ENCODE results near the gene FREM1. TPM values are rescaled to one million over a fixed set of nuclear protein-coding genes. Genes with fewer than 3 reads are reported as not detected.

The FREM1 gene
- total and polyA plus RNA-seq, 2 donors (not counting 1 experiment from before 2014, with no cell fraction given) = not detected

- Mint-ChIP-seq H3K27me3 (peaks cover 8% of the 10 kb centered on the region), H3K27ac (no peak overlapping the region), H3K4me1 (no peaks in the 10 kb centered on the region), H3K4me3 (no peak overlapping the region), H3K9me3 (ENCODE audit: insufficient read depth) (no peaks in the 10 kb centered on the region)
- intact Hi-C loops (cut with micrococcal nuclease) = no loop called here
- Histone ChIP-seq H3K79me2 (ENCODE audit: control insufficient read depth, insufficient read depth, low read length) (no peaks in the 10 kb centered on the region), H3K4me3 (ENCODE audit: control extremely low read depth in 1 of 5, extremely low read depth in 1 of 5, insufficient read depth in 1 of 5, low read depth in 2 of 5, low read length in 4 of 5) (no peak overlapping the region), H3K4me1 (ENCODE audit: control insufficient read depth in 2 of 2, insufficient read depth in 2 of 2, low read length in 2 of 2) (no peaks in the 10 kb centered on the region), H3K9me3 (ENCODE audit: control extremely low read depth in 1 of 3, control insufficient read depth in 2 of 3, insufficient read depth in 1 of 3, low read length in 2 of 3) (no peaks in the 10 kb centered on the region), H3K27me3 (replicated peaks in 1 of 4; ENCODE audit: control extremely low read depth in 1 of 4, control insufficient read depth in 3 of 4, insufficient read depth in 4 of 4, low read length in 3 of 4) (peaks cover 0 to 3% (median 0%) of the 10 kb centered on the region in 4 experiments), H3K36me3 (replicated peaks in 1 of 2; ENCODE audit: control extremely low read depth in 1 of 2, control insufficient read depth in 1 of 2, extremely low read depth in 1 of 2, insufficient read depth in 2 of 2, low read length in 1 of 2) (no peaks in the 10 kb centered on the region), H3K9ac (ENCODE audit: low read length) (no peak overlapping the region), H4K20me1 (ENCODE audit: control insufficient read depth, insufficient read depth, low read length, poor library complexity, severe bottlenecking) (no peaks in the 10 kb centered on the region), H2AFZ (ENCODE audit: insufficient read depth, low read depth, low read length, poor library complexity, severe bottlenecking) (no peak overlapping the region), H3K27ac (ENCODE audit: low read length in 2 of 2) (no peak overlapping the region), H3K4me2 (replicated peaks; ENCODE audit: low read depth, low read length, poor library complexity, severe bottlenecking) (no peak overlapping the region)
- CTCF ChIA-PET = no interaction called here
- WGBS (ENCODE audit: insufficient coverage) = 95% methylated on average over 3 of the region's 6 CpGs
- ATAC-seq (ENCODE audit: low read depth) = no peak
- POLR2A ChIA-PET = no interaction called here
- no peak for TF ChIP-seq CTCF (IDR thresholded peaks at IDR 0.05)
- TF ChIP-seq EZH2 (IDR thresholded peaks at IDR 0.05; ENCODE audit: borderline replicate concordance, insufficient read depth, low read depth, low read length, poor library complexity, severe bottlenecking) = no peak
- DNase-seq = no peak
Measured at GRCh38 chr9:14812806-14813205, 97.4 kb downstream of the FREM1 start.

- Mint-ChIP-seq H3K27ac (no peak overlapping the region), H3K9me3 (ENCODE audit: insufficient read depth) (no peaks in the 10 kb centered on the region), H3K4me1 (no peaks in the 10 kb centered on the region), H3K4me3 (no peak overlapping the region), H3K27me3 (peaks cover 8% of the 10 kb centered on the region)
- ATAC-seq (ENCODE audit: low read depth) = no peak
- Histone ChIP-seq H3K4me3 (ENCODE audit: control extremely low read depth in 1 of 5, extremely low read depth in 1 of 5, insufficient read depth in 1 of 5, low read depth in 2 of 5, low read length in 4 of 5) (no peak overlapping the region), H3K27ac (ENCODE audit: low read length in 2 of 2) (no peak overlapping the region), H3K79me2 (ENCODE audit: control insufficient read depth, insufficient read depth, low read length) (no peaks in the 10 kb centered on the region), H3K9me3 (ENCODE audit: control extremely low read depth in 1 of 3, control insufficient read depth in 2 of 3, insufficient read depth in 1 of 3, low read length in 2 of 3) (no peaks in the 10 kb centered on the region), H3K27me3 (replicated peaks in 1 of 4; ENCODE audit: control extremely low read depth in 1 of 4, control insufficient read depth in 3 of 4, insufficient read depth in 4 of 4, low read length in 3 of 4) (no peaks in the 10 kb centered on the region), H3K36me3 (replicated peaks in 1 of 2; ENCODE audit: control extremely low read depth in 1 of 2, control insufficient read depth in 1 of 2, extremely low read depth in 1 of 2, insufficient read depth in 2 of 2, low read length in 1 of 2) (no peaks in the 10 kb centered on the region), H3K4me2 (replicated peaks; ENCODE audit: low read depth, low read length, poor library complexity, severe bottlenecking) (no peak overlapping the region), H2AFZ (ENCODE audit: insufficient read depth, low read depth, low read length, poor library complexity, severe bottlenecking) (no peak overlapping the region), H3K4me1 (ENCODE audit: control insufficient read depth in 2 of 2, insufficient read depth in 2 of 2, low read length in 2 of 2) (no peaks in the 10 kb centered on the region), H4K20me1 (ENCODE audit: control insufficient read depth, insufficient read depth, low read length, poor library complexity, severe bottlenecking) (no peaks in the 10 kb centered on the region), H3K9ac (ENCODE audit: low read length) (no peak overlapping the region)
- ChIA-PET POLR2A (no interaction called here), CTCF (no interaction called here)
- no peak for DNase-seq
- intact Hi-C loops (cut with micrococcal nuclease) = no loop called here
- TF ChIP-seq EZH2 (IDR thresholded peaks at IDR 0.05; ENCODE audit: borderline replicate concordance, insufficient read depth, low read depth, low read length, poor library complexity, severe bottlenecking) = no peak
- TF ChIP-seq CTCF (IDR thresholded peaks at IDR 0.05) = no peak
Measured at GRCh38 chr9:14811844-14812243, 98.4 kb downstream of the FREM1 start.
